IMR-90 (cell line): ENCODE measurements around the gene PMEPA1. TPM values are rescaled to one million over a fixed set of nuclear protein-coding genes. Genes with fewer than 3 reads are reported as not detected.

Experiments used
- ATAC-seq: fragments of 200-7000 bp; cut with Tn5 transposase; 2 replicates; pipeline ENCODE4 v1.9.1; 2020; ENCODE audit warnings: low read depth, mild to moderate bottlenecking, moderate library complexity
- BruUV-seq: library from RNA; stranded (reverse); fragments of 400-500 nt; replicated peaks from 2 replicates; lab custom pipeline; 2021; lab: Mats Ljungman, UMichigan
- CTCF ChIA-PET: fragments of 300-600 bp; formaldehyde crosslinking; extraction: SDS; loops from one replicate; lab custom pipeline; 2021; ENCODE audit warnings: antibody characterized with exemption; lab: Yijun Ruan, JAX
- POLR2A ChIA-PET: fragments of 300-600 bp; sonication (Branson Sonifier 250); formaldehyde crosslinking; loops from one replicate; lab custom pipeline; 2022; ENCODE audit warnings: antibody characterized with exemption; ENCODE audit not compliant: unreplicated experiment; lab: Charles Lee
- DNase-seq: peaks from one replicate; pipeline ENCODE4 v3.0.0; 2013
- H2AFZ ChIP-seq: replicated peaks from 2 replicates; pipeline ENCODE3; 2013; ENCODE audit warnings: low read length, mild to moderate bottlenecking; ENCODE audit not compliant: poor library complexity
- H2AK5ac ChIP-seq: 2 replicates; pipeline ENCODE4 v1.6.1; 2013; ENCODE audit warnings: low read depth, low read length, inconsistent platforms
- H2AK9ac ChIP-seq: replicated peaks from 2 replicates; pipeline ENCODE3; 2013; ENCODE audit warnings: mild to moderate bottlenecking, low read depth, low read length, moderate library complexity; ENCODE audit not compliant: poor library complexity
- H2BK120ac ChIP-seq: 2 replicates; pipeline ENCODE4 v1.6.1; 2013; ENCODE audit warnings: low read depth, low read length, inconsistent platforms
- H2BK15ac ChIP-seq: 3 replicates; pipeline ENCODE4 v1.6.1; 2013; ENCODE audit warnings: low read depth, low read length, inconsistent platforms
- H2BK20ac ChIP-seq: 2 replicates; pipeline ENCODE4 v1.6.1; 2013; ENCODE audit warnings: low read depth, mild to moderate bottlenecking, inconsistent platforms, low read length, moderate library complexity
- H2BK5ac ChIP-seq: 2 replicates; pipeline ENCODE4 v1.6.1; 2013; ENCODE audit warnings: mild to moderate bottlenecking, low read depth, low read length, inconsistent platforms; ENCODE audit not compliant: poor library complexity, severe bottlenecking
- H3K14ac ChIP-seq: replicated peaks from 2 replicates; pipeline ENCODE4 v1.6.1; 2013; ENCODE audit warnings: low read depth, low read length, inconsistent platforms
- H3K18ac ChIP-seq: 2 replicates; pipeline ENCODE4 v1.6.1; 2013; ENCODE audit warnings: low read depth, low read length, control low read depth
- H3K23ac ChIP-seq: 2 replicates; pipeline ENCODE4 v1.6.1; 2013; ENCODE audit warnings: low read depth, low read length, inconsistent platforms
- H3K27ac ChIP-seq: 2 replicates; pipeline ENCODE4 v1.5.1; 2013; ENCODE audit warnings: mild to moderate bottlenecking, control low read depth, low read length; ENCODE audit not compliant: insufficient read depth
- H3K27me3 ChIP-seq: 2 replicates; pipeline ENCODE4 v1.6.1; 2013; ENCODE audit warnings: low read length; ENCODE audit not compliant: control insufficient read depth, insufficient read depth
- H3K36me3 ChIP-seq: 2 replicates; pipeline ENCODE4 v1.6.1; 2013; ENCODE audit warnings: low read length, mixed read lengths; ENCODE audit not compliant: control insufficient read depth, insufficient read depth
- H3K4ac ChIP-seq: 2 replicates; pipeline ENCODE4 v1.6.1; 2013; ENCODE audit warnings: low read depth, low read length, inconsistent platforms
- H3K4me1 ChIP-seq: 2 replicates; pipeline ENCODE4 v1.6.1; 2013; ENCODE audit warnings: low read length, mixed read lengths; ENCODE audit not compliant: control insufficient read depth, insufficient read depth
- H3K4me2 ChIP-seq: 2 replicates; pipeline ENCODE4 v1.6.1; 2013; ENCODE audit warnings: low read depth, mild to moderate bottlenecking, control low read depth, low read length, moderate library complexity
- H3K4me3 ChIP-seq: 2 replicates; pipeline ENCODE4 v1.5.1; 2013; ENCODE audit warnings: low read depth, mild to moderate bottlenecking, control low read depth, low read length, moderate library complexity; ENCODE audit not compliant: insufficient read depth
- H3K56ac ChIP-seq: 2 replicates; pipeline ENCODE4 v1.6.1; 2013; ENCODE audit warnings: low read length, inconsistent platforms; ENCODE audit not compliant: insufficient read depth; ENCODE audit errors: extremely low read depth
- H3K79me1 ChIP-seq, 2 experiments: 2 replicates each; pipeline ENCODE4 v1.6.1; 2013; ENCODE audit warnings: low read length in 2 of 2, inconsistent platforms in 1 of 2, low read depth in 1 of 2
- H3K9ac ChIP-seq: 2 replicates; pipeline ENCODE4 v1.6.1; 2013; ENCODE audit warnings: low read depth, low read length, control low read depth
- H3K9me1 ChIP-seq: 2 replicates; pipeline ENCODE4 v1.6.1; 2013; ENCODE audit warnings: low read length, inconsistent platforms; ENCODE audit not compliant: insufficient read depth
- H3K9me3 ChIP-seq: 2 replicates; pipeline ENCODE4 v1.6.1; 2013; ENCODE audit warnings: low read length; ENCODE audit not compliant: control insufficient read depth, insufficient read depth
- H4K20me1 ChIP-seq: 2 replicates; pipeline ENCODE4 v1.6.1; 2013; ENCODE audit warnings: low read length, inconsistent platforms; ENCODE audit not compliant: insufficient read depth
- H4K5ac ChIP-seq: 2 replicates; pipeline ENCODE4 v1.6.1; 2013; ENCODE audit warnings: mild to moderate bottlenecking, low read depth, low read length, control low read depth
- H4K8ac ChIP-seq, 2 experiments: 2 replicates each; pipeline ENCODE4 v1.6.1; 2013; ENCODE audit warnings: low read depth in 2 of 2, low read length in 2 of 2, control low read depth in 1 of 2, inconsistent platforms in 1 of 2
- H4K91ac ChIP-seq: 2 replicates; pipeline ENCODE4 v1.6.1; 2013; ENCODE audit warnings: low read depth, low read length, inconsistent platforms; ENCODE audit not compliant: insufficient read depth
- BHLHE40 ChIP-seq: fragments of 150-350 bp; IDR thresholded peaks from 2 replicates; pipeline ENCODE4 v1.6.1; 2016; ENCODE audit warnings: mild to moderate bottlenecking, low read depth, low read length
- CHD1 ChIP-seq: IDR thresholded peaks from 2 replicates; pipeline ENCODE4 v1.6.1; 2012; ENCODE audit warnings: low read depth, low read length, improper control_type of control experiment
- CTCF ChIP-seq: conservative IDR thresholded peaks from 2 replicates; pipeline ENCODE4 v1.5.1; 2012; ENCODE audit warnings: mild to moderate bottlenecking, low read depth, low read length, improper control_type of control experiment
- FOS ChIP-seq: fragments of 150-350 bp; IDR thresholded peaks from 2 replicates; pipeline ENCODE4 v1.6.1; 2016; ENCODE audit warnings: low read depth, low read length
- MAFK ChIP-seq: IDR thresholded peaks from 2 replicates; pipeline ENCODE4 v1.6.1; 2012; ENCODE audit warnings: low read depth, low read length, improper control_type of control experiment
- NFE2L2 ChIP-seq: fragments of 150-350 bp; IDR thresholded peaks from 2 replicates; pipeline ENCODE4 v1.6.1; 2016; ENCODE audit warnings: low read depth, mild to moderate bottlenecking, low read length
- RAD21 ChIP-seq: IDR thresholded peaks from 2 replicates; pipeline ENCODE4 v1.6.1; 2012; ENCODE audit warnings: low read length, improper control_type of control experiment
- RCOR1 ChIP-seq: IDR thresholded peaks from 2 replicates; pipeline ENCODE4 v1.6.1; 2012; ENCODE audit warnings: mild to moderate bottlenecking, low read length, improper control_type of control experiment; ENCODE audit not compliant: insufficient replicate concordance
- RFX5 ChIP-seq: IDR thresholded peaks from 2 replicates; pipeline ENCODE4 v1.8.0; 2012; ENCODE audit warnings: low read depth, mild to moderate bottlenecking, low read length, moderate library complexity
- WGBS, 2 experiments: methylation state at CpG; one replicate each; pipeline versions ENCODE4 v1.1.5 to v1.1.7; 2013; ENCODE audit warnings: missing lambda C conversion rate in 2 of 2; ENCODE audit not compliant: insufficient read length in 1 of 2; ENCODE audit errors: extremely low coverage in 2 of 2; 5-methylcytosine and 5-hydroxymethylcytosine counted together
- dilution Hi-C: fragments of 300-500 bp; cut with HindIII; formaldehyde crosslinking; loops from one replicate; pipeline ENCODE4 v1.14.3; 2018; ENCODE audit warnings: low sequenced_read_pairs; ENCODE audit not compliant: unreplicated experiment
- in situ Hi-C: fragments of 300-500 bp; cut with MboI; formaldehyde crosslinking; loops from 3 replicates; pipeline ENCODE4 v1.14.3; 2019; ENCODE audit warnings: low sequenced_read_pairs, inconsistent platforms, mixed read lengths
- intact Hi-C: fragments of 100-400 bp; cut with micrococcal nuclease; formaldehyde crosslinking; loops from 2 replicates; pipeline ENCODE4 v1.10.0; 2022
- polyA plus RNA-seq, 3 experiments: library from polyadenylated mRNA; depleted of rRNA; stranded (reverse); fragments of >200 nt; gene quantifications; 2 replicates each; pipeline ENCODE4 v1.2.3, GENCODE V29; 2012; ENCODE audit warnings: low replicate concordance in 1 of 3
- total RNA-seq: library from RNA; depleted of rRNA; stranded (reverse); fragments of >200 nt; gene quantifications from 2 replicates; pipeline ENCODE4 v1.2.3, GENCODE V29; 2012
- TF ChIP-seq, protein P1 (sequence below): fragments of 150-350 bp; IDR thresholded peaks from 2 replicates; pipeline ENCODE4 v1.6.1; 2017; ENCODE audit warnings: mild to moderate bottlenecking, antibody characterized with exemption, low read length, low read depth

PMEPA1 gene
- total and polyA plus RNA-seq, 2 of the 4 experiments (the other 2 are of a cell fraction) = 2.0 to 6.9 TPM

GRCh38 chr20:57753332-57754164 is 43.7 kb upstream of the PMEPA1 start:
- ATAC-seq (no peak), DNase-seq (no peak)
- no peak overlapping the region for H2AFZ ChIP-seq
- no peak overlapping the region for H2BK120ac ChIP-seq
- no peak overlapping the region for H3K27ac ChIP-seq
- H4K8ac ChIP-seq = no peak overlapping the region
- no peak overlapping the region for H3K23ac ChIP-seq
- H2BK5ac ChIP-seq = no peak overlapping the region
- no peak overlapping the region for H3K56ac ChIP-seq
- H3K4me1 ChIP-seq = peaks cover 2% of the 10 kb centered on the region; the same call in 1 of the 2 replicates
- H3K18ac ChIP-seq = no peak overlapping the region
- ChIA-PET POLR2A (no interaction called here), CTCF (no interaction called here)
- no peak overlapping the region for H3K4ac ChIP-seq
- no peak overlapping the region for H3K9ac ChIP-seq
- intact Hi-C loops = no loop called here
- WGBS, 2 experiments = 70% methylated on average over 5 of the region's 14 CpGs; no CpG with 5 or more reads in 1 of the 2 experiments
- no peak overlapping the region for H2AK5ac ChIP-seq
- no peak overlapping the region for H2BK20ac ChIP-seq
- no TSS peak for BruUV-seq
- in situ Hi-C loops = no loop called here
- H3K79me1 ChIP-seq = no peaks in the 10 kb centered on the region
- H2BK15ac ChIP-seq = no peak overlapping the region
- H4K91ac ChIP-seq = no peak overlapping the region
- H3K9me3 ChIP-seq = peaks cover 8% of the 10 kb centered on the region
- H3K4me3 ChIP-seq = no peak overlapping the region
- no peaks in the 10 kb centered on the region for H4K20me1 ChIP-seq
- no peak overlapping the region for H4K5ac ChIP-seq
- H3K36me3 ChIP-seq = no peaks in the 10 kb centered on the region
- no peak overlapping the region for H3K14ac ChIP-seq
- H3K9me1 ChIP-seq = no peaks in the 10 kb centered on the region
- H2AK9ac ChIP-seq = no peak overlapping the region
- dilution Hi-C loops = no loop called here
- H3K27me3 ChIP-seq = peaks cover 33% of the 10 kb centered on the region
- H3K4me2 ChIP-seq = no peak overlapping the region
- TF ChIP-seq RFX5 = no peak
- no peak for TF ChIP-seq RAD21
- TF ChIP-seq, protein P1, sequence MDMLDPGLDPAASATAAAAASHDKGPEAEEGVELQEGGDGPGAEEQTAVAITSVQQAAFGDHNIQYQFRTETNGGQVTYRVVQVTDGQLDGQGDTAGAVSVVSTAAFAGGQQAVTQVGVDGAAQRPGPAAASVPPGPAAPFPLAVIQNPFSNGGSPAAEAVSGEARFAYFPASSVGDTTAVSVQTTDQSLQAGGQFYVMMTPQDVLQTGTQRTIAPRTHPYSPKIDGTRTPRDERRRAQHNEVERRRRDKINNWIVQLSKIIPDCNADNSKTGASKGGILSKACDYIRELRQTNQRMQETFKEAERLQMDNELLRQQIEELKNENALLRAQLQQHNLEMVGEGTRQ = no peak
- no peak for TF ChIP-seq RCOR1
- TF ChIP-seq FOS = no peak
- no peak for TF ChIP-seq BHLHE40
- TF ChIP-seq MAFK = no peak
- TF ChIP-seq CHD1 = no peak
- no peak for TF ChIP-seq CTCF
- no peak for TF ChIP-seq NFE2L2
